NCI-H2196 (cell line): Measurements from ENCODE around the gene COL8A1.
A peak's percentile ranks its signal among the peaks of the same experiment; 100 is the strongest.

Source experiments
- DNase-seq: peaks from one replicate; lab custom pipeline; 2025; ENCODE audit not compliant: unreplicated experiment; lab: John Stamatoyannopoulos, UW

Gene COL8A1

DNA sequence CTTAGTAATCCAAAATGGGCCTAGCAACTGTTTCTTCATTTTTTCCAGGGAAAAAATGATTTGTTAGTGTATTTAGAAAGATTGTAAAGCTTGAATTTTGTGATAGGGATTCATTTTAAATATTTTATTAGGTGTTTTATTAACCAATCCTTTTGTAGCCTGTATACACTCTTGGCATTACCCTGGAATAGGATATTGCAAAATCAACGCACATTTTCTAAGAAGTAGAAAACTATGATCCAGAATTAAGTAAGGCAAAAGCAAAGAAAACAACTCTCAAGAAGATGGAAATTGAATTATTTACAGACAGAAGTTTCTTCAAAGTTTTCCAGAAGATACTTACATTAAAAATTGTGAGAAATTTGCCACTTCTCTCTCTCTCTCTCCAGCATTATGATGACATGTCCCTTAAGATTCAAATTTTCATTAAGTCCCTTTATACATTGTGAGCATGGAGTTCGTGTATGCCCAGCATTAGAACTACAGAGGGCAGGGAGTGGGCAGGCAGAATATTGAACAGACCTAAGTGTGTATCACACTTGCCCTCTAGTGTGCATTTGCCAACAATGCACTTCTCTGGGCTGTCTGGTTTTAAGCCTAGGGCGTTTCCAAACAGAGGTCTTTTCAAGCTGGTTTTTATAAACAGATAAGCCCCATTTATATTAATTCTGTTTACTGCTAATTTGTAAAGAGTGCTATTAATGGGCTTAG, 150.8 kb downstream of the COL8A1 start:
- peak; percentile 44 for DNase-seq

DNA sequence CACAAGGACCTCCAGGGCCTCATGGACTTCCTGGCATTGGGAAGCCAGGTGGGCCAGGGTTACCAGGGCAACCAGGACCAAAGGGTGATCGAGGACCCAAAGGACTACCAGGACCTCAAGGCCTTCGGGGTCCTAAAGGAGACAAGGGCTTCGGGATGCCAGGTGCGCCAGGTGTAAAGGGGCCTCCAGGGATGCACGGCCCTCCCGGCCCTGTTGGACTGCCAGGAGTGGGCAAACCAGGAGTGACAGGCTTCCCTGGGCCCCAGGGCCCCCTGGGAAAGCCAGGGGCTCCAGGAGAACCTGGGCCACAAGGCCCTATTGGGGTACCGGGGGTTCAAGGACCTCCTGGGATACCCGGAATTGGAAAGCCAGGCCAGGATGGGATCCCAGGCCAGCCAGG, 156.1 kb downstream of the COL8A1 start:
- no peak for DNase-seq

DNA sequence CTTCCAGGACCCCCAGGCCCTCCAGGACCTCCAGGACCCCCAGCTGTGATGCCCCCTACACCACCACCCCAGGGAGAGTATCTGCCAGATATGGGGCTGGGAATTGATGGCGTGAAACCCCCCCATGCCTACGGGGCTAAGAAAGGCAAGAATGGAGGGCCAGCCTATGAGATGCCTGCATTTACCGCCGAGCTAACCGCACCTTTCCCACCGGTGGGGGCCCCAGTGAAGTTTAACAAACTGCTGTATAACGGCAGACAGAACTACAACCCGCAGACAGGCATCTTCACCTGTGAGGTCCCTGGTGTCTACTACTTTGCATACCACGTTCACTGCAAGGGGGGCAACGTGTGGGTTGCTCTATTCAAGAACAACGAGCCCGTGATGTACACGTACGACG, 157.2 kb downstream of the COL8A1 start:
- DNase-seq = no peak

DNA sequence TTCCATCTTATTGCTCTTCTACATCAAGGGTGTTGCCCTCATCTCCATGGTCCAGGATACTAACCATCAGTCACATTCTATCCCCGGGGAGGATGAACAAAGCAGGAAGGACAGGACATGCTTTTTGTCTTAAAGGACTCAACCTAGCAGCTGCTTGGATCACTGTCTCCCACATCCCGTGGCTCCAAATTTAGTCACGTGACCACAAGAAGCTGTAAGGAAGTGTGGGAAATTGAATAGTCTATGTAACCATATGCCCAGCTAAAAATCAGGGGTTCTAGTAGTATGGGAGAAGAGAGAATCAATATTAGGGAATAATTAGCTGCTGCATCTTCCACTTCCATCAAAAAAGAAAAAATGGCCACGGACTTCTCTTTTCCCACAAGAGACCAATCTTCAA, 161.0 kb downstream of the COL8A1 start:
- DNase-seq = no peak

DNA sequence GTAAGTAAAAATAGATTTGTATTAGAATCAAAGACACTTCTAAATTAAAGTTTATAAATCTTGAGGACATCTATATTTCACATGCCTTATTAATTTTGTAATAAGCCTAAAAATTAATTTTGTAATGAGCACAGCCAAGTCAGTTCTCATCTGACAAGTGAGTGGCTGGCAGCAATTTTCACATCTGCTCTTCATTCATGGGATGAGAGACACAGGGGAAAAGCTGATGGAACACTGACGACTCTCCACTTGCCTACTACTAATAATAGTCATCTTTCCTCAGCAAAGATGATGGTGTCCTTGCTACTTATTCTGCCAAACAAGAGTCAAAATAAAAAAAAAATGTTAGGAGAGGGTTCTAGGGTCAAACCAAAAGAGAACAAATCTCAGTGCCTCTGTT, 164.9 kb downstream of the COL8A1 start:
- DNase-seq = no peak

DNA sequence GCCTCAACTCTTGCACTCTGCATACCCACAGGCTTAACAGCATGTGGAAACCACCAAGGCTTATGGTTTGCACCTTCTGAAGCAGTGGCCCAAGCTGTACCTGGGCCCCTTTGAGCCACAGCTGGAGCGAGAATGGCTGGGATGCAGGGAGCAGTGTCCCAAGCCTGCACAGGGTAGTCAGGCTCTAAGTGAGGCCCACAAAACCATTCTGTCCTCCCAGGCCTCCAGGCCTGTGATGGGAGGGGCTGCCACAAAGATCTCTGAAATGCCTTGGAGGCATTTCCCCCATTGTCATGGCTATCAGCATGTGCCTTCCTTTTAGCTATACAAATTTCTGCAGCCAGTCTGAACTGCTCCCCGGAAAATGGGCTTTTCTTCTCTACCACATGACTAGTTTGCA, 166.8 kb downstream of the COL8A1 start:
- no peak for DNase-seq

DNA sequence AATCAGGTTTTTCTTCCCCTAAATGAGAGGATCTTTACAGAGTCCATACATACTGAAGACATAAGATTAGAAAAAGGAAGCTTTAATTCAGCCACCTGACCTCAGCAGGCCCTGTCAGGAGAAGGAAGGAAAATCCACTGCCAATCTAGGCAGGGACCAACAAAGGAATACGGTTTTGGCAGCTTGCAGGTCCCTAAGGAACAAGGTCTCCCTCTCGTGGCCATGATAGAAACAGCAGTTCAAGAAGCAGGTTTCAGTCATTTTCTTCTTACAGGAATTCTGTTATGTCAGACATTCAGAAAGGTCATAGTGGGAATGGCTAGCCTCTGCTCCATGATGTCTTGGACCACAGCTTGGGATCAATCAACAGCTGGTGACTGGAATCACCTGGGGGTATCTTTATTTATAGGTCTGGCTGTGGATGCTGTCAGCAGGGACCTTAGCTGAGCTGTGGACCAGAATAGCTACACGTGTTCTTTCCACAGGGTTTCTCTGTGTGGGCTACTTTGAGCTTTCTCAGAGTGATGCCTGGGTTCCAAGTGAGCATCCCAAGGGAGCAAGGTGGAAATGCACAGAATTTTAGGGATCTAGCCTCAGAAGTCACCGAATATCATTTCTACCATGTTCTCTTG, 169.9 kb downstream of the COL8A1 start:
- DNase-seq = peak; percentile 70

DNA sequence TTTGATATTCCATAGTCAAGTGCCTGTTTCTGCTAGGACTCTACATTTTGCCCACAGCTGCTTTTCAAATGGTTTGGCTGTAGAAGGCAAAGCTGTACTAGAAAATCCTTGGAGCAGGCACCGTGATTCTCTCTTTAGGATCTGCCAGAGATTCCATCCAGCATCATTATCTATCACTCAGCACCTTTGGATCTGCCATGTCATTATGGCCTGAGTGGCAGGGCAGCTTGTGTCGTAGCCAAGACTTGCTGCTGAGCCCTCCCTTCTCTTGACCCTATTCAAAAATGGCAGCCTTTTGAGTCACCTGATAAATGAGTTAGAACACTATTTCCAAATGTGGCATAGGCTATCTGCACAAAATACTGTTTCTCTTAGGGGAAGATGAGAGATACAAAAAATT, 171.2 kb downstream of the COL8A1 start:
- DNase-seq = no peak

DNA sequence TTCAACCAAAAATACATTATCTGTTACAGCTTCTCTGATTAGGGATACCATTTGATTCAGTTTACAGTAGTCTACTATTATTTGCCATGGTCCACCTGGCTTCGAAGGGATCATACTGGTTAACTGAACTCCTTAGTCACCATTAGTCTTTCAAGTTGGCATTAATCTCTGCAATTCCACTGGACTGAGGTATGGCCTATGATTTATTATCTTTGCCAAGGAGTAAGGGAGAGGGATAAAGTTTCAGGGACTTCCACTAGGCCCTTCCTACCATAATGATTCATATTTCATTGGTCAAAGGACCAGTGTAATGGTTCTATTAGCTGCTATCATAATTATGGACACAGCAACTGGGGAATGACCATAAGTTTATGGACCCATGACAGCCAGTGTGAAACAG, 172.0 kb downstream of the COL8A1 start:
- DNase-seq = no peak

DNA sequence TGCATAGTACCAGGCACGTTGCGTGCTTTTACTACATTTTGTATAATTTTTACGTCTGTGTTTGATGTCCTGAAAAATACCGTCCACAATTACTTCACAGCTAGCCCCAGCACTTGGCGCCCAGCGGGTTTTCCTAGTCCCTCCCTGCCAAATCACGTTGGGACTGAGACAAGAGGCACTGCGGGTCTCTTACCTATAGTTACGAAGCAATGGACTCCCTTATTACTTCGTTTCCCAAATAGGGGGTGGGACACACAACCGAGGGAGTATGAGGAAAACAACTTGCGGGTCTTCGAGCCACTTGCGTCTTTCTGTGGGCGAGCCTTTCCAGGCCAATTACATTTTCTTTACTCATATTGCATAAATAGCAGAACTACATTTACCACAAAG, 178.6 kb downstream of the COL8A1 start:
- peak; percentile 27 for DNase-seq

DNA sequence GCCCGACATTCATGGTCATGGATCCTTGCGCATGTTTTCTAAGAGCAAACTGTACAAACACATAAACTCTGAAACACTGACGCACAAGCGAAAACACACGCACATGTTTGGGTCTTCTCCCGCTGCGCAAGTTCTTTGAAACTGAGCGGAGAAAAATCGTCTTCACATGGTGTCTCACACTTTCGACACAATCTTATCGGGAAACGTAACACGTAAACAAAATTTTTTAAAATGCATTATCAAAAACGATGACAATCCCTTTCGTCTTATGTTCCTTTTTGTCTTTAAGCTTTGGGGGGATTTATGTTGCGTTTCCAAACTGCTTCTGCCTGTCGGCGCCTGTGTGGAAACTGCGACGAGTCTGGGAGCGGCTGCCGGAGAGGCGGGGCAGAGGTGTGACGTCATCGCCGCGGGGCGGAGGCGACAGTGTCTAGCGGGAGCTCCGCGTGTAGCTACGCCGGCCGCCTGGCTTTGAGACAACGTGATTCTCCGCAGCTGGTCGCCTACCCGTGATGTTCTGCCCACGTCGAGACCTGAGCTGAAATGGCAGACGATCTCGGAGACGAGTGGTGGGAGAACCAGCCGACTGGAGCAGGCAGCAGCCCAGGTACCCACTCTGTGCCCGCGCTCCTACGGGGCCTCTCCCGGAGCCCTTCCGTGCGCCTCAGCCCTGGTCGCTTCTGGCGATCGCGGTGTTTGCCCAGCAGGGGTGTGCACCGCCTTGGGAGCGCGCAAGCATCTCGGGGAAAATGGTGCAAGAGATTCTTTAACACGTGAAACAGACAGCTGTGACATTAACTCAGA, 179.2 kb downstream of the COL8A1 start, which contains the start of gene CMSS1:
Gene CMSS1 (plus strand): TSS at position 426 of the 804 bp plus-strand sequence.
- DNase-seq = peak; percentile 96

DNA sequence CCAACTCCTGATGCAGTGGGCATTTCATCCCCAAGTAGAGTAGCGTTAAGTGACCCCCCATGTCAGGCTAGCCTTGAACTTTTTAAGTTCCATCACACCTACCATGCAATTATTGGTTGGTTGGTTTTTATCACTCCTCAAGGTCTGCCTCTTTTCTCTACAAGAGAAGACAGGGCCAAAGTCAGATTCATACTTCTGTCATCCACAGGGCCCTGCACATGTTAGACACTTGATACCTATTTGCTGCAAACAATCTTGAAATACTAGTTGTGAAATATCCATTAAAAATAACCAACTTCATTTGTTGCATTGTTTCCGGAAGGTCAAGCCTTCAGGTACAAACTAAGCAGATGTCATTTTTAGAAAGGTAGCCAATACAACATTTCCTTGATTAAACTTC, 180.4 kb downstream of the COL8A1 start:
- no peak for DNase-seq

DNA sequence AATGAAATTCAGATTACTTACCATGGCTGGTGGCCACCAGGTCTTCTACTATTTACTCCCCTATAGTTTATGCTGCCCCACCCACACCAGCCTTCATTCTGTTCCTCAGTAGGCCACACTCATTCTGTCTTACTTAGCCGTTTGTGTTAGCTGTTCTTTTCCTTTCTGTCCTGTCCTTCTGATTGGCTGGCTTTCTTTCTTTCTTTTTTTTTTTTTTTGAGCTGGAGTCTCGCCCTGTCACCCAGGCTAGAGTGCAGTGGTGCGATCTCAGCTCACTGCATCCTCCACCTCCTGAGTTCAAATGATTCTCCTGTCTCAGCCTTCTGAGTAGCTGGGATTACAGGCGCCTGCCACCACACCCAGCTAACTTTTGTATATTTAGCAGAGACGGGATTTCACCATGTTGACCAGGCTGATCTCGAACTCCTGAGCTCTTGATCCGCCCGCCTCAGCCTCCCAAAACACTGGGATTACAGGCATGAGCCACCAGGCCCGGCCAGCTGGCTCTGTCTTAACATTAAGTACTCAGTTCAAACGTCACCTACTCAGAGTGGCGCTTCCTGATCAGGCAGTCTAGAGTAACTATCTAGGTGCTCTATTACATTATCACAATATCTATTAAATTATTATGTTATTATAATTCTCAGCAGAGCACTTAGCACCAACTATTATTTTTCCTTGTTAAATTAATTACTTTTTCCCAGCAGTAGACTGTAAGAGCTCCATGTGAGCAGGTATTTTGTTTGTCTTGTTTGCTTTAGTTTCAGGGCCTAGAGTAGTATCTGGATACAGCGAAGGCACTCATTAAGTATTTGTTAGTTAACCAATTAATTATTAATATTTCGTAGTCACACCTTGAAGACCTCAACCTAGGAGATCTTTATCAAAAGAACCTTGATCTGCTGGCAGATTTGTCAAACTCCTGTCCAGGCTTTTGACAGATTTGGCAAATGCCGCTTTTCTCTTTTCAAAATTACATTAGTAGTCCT, 185.6 kb downstream of the COL8A1 start:
- DNase-seq = no peak

DNA sequence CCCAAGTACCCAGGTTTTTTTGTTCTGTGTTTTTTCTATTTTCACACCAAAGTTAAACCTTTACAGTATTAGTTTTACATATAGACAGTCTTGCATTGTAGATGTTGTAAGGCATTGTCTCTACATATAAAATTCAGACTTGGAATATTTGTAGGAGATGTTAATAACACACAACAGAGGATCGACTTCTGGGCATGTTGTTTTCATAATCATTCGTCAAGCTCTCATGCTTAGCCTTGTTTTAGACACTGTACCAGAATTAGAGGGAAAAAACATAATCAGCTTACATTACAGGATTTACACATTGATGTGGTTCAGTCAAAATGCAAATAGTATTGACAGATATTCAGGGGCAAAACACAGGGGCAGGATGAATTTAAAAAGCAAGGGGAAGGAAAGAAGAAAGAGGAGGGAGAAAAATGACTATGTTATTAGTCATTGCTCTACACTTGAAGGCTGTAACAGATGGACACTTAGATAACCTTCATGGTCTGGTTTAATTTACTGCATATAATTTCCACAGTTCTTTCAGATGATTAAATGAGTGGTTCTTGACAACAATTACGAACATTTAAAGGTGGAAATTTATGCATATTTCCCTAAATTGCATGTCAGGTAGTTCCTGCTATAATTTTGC, 186.7 kb downstream of the COL8A1 start:
- DNase-seq = no peak

DNA sequence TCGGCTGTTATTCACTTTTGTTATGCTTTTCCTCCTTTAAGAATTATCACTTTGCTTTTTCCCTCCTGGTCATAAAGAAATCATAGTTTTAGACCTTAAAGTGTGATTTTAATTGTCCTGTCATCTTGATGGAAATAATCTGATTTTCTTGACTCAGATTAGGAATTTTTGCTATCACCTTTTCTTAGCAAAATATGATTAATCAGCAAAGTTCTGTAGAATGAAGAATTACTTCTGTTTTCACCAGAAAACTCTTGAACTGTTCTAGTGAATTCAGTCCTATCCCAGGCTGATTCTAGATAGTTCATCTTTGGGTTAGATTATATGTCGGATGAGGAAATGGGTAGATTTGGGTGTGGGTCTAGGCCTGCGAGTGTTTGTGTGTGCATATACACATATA, 191.4 kb downstream of the COL8A1 start:
- DNase-seq = no peak

DNA sequence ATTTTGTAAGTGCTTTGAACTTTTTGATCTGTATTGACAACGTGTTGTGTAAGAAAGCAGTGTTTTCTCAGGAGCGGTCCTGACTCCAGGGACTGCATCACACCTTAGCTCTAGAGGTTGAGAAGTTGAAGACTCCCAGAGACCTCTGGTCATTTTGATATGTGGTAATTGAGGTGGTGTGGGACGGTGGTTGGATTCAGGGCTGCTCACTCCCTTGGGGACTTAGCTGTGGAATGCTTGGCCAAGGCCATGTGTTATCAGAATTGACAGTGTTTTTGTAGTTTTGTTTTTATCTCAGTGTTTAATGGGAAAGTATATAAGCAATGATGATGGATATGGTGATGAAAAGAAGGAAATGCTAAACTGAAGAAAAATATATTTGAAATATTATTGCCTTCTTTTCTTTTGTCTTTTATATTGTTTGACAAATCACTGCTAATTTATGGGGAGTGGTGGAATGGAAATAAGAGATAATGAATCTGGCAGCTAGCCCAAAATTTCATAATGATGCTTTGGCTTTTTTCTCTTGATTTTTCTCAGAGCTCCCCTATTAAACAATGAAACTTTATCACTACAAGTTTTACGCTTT, 195.3 kb downstream of the COL8A1 start:
- DNase-seq = no peak

DNA sequence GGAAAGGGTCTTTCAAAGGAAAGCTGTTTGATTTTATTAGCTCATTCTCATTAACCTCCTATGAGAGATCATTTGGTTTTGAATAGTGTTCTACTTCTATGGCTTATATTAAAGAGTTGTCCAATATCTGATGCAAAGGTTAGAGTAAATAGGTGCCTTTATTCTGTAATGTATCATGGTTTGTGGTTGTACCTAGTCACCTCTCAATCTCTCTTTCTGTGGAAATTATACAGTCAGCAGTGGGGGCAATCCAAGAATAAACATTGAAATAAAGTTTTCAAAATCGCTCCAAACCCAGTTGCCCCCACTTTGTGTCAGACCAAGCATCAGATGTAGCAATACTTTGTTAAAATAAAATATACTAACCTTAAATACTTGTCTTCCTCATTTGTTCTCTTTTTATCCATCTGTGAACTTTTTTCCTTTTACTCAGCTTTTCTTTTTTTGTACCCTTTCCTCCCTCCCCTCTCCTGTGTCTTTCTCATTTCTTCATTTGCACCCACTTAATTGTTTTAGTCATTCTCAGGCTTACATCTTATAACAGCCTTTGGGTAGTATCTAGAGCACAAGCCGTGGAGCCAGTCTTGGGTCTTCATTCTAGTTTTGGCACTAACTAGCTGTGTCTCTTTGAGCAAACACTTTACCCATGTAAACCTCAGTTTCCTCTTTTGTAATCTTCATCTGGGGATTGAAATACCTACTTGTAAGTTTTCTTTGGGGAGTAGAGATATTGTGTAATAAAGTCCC, 196.0 kb downstream of the COL8A1 start:
- no peak for DNase-seq

DNA sequence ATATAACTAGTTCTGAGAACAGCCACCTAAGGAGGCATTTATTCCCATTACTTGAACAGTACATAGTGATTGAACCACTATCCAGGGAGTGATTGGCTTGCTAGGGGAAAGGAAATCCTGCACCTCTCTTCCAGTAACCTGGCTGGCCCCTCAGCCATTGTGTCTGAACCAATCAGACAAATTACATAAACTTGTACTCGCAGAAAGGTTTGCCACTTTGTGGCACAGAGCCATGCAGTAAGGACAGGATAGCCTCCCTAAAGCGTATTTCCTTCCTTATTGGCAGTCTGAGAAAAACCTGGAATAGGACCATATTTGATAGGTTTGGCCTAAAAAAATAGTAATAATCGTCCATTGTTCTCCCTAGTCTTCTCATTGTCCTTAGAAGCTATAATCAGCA, 198.3 kb downstream of the COL8A1 start:
- no peak for DNase-seq

DNA sequence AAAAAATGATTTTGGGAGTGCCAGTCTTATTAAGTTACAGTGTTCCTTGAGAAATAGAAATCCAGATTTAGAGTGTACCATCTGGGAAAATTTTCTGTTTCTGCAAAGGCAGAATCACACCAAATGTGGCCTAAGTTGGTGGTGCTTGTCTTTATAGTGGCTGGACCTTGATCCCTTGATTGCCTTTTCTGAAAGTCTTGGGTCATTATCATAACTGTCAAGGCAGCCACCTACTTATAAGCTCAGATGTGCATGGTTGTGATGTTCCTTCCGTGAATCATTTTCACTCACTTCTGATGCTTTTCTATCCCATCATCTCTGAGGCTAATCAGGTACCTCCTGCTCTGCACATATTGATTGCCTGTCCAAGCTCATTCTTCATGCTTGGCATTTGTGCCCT, 199.3 kb downstream of the COL8A1 start:
- DNase-seq = no peak
